ENCODE data around the gene STK10. TPM values are rescaled to one million over a fixed set of nuclear protein-coding genes. Genes with fewer than 3 reads are reported as not detected.

STK10 gene
- total RNA-seq, 1 donor from 2014 or later: 32.3 TPM

DNA sequence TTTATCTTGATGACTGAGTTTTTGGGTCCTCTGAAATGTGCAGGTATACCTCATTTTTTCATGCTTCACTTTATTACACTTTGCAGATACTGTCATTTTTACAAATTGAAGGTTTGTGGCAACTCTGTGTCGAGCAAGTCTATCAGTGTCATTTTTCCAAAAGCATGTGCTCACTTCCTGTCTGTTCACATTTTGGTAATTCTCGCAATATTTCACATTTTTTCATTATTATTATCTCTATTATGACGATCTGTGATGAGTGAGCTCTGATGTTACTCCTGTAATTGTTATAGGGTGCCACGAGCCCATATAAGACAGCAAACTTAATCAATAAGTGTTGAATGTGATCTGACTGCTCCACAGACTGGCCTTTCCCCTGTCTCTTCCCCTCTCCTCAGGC is 108.1 kb downstream of the STK10 start:
- H3K27me3 Mint-ChIP-seq (ENCODE audit: low read depth): no peaks in the 10 kb centered on the region
- H3K4me3 Mint-ChIP-seq: no peak overlapping the region
- H3K27ac Mint-ChIP-seq (ENCODE audit: unreplicated experiment): no peak overlapping the region
- H3K9me3 Mint-ChIP-seq: peaks cover 3% of the 10 kb centered on the region
- H3K36me3 Mint-ChIP-seq (ENCODE audit: low read depth): peaks cover 15% of the 10 kb centered on the region
- TF ChIP-seq, protein P1, sequence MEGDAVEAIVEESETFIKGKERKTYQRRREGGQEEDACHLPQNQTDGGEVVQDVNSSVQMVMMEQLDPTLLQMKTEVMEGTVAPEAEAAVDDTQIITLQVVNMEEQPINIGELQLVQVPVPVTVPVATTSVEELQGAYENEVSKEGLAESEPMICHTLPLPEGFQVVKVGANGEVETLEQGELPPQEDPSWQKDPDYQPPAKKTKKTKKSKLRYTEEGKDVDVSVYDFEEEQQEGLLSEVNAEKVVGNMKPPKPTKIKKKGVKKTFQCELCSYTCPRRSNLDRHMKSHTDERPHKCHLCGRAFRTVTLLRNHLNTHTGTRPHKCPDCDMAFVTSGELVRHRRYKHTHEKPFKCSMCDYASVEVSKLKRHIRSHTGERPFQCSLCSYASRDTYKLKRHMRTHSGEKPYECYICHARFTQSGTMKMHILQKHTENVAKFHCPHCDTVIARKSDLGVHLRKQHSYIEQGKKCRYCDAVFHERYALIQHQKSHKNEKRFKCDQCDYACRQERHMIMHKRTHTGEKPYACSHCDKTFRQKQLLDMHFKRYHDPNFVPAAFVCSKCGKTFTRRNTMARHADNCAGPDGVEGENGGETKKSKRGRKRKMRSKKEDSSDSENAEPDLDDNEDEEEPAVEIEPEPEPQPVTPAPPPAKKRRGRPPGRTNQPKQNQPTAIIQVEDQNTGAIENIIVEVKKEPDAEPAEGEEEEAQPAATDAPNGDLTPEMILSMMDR (conservative IDR thresholded peaks at IDR 0.05): no peak
- DNase-seq (ENCODE audit: low read depth, low spot score): no peak
- peaks cover 12% of the 10 kb centered on the region for H3K4me1 Mint-ChIP-seq

DNA sequence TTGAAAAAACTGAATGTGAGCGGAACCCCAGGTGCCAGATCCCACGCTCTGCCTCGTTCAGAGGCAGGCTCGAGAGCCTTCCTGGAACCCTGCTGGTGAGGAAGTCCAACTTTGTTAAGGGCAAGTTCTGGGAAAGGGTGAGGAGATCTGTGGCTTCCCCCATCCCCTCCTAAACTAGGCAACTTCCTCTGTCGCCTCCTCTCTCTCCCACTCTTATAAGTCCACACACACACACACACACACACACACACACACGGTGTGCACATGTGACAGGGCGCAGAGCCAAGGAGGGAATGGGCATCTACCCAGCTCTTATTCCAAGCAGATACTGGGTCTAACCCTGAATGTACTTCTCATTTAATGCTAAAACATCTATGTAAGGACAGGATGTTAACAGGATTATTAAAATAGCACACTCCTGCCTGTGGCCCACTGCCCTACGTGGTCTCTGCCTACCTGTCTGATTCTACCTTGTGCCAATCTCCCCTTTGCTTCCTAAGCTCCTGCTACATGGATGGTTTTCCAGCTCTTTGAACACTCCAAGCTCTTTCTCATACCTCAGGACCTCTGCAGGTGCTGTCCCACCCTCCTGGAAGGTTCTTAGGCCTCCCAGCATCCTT is 109.2 kb downstream of the STK10 start:
- Mint-ChIP-seq H3K27me3 (ENCODE audit: low read depth) (no peaks in the 10 kb centered on the region), H3K36me3 (ENCODE audit: low read depth) (peaks cover 15% of the 10 kb centered on the region), H3K9me3 (peaks cover 3% of the 10 kb centered on the region), H3K4me3 (no peak overlapping the region), H3K4me1 (peaks cover 12% of the 10 kb centered on the region), H3K27ac (ENCODE audit: unreplicated experiment) (peak overlapping the region; percentile 31)
- TF ChIP-seq, protein P1 (conservative IDR thresholded peaks at IDR 0.05): no peak
- no peak for DNase-seq (ENCODE audit: low read depth, low spot score)

DNA sequence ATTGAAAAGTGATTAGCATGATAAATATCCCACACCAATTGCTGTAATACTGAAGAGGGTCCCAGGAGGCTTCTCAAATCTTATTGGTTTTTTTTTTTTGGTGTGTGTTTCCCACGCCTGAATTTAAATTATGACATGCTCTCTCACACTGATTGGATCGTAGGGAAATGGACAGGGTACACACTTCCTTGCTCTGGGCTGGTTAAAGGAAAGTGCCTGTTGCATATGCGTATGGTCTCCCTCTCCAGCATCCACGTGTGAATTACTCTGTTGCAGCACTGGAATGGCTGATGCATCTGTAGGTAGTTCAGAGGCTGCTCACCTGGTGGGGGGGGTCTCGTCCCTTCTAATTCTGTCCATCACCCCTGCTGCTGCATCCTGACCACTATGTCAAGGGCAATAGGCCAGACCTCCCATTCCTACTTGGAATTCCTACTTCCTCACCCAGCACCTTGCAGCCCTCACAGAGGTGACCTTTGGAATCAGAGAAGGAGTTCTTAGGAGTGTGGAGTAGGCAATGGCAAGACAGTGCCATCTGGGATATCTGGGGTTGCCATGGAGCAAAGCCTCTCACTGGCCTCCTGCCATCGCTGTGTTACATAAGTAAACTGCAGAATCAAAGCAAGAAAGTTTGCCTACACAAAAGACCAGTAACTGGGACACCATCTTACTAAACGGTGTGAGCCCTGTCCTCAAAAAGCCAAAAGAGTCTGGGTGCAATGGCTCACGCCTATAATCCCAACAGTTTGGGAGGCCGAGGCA is 110.2 kb downstream of the STK10 start:
- Mint-ChIP-seq H3K36me3 (ENCODE audit: low read depth) (peaks cover 15% of the 10 kb centered on the region), H3K4me1 (peaks cover 12% of the 10 kb centered on the region), H3K27me3 (ENCODE audit: low read depth) (no peaks in the 10 kb centered on the region), H3K9me3 (peaks cover 3% of the 10 kb centered on the region), H3K27ac (ENCODE audit: unreplicated experiment) (no peak overlapping the region), H3K4me3 (no peak overlapping the region)
- TF ChIP-seq, protein P1 (conservative IDR thresholded peaks at IDR 0.05): no peak
- no peak for DNase-seq (ENCODE audit: low read depth, low spot score)

DNA sequence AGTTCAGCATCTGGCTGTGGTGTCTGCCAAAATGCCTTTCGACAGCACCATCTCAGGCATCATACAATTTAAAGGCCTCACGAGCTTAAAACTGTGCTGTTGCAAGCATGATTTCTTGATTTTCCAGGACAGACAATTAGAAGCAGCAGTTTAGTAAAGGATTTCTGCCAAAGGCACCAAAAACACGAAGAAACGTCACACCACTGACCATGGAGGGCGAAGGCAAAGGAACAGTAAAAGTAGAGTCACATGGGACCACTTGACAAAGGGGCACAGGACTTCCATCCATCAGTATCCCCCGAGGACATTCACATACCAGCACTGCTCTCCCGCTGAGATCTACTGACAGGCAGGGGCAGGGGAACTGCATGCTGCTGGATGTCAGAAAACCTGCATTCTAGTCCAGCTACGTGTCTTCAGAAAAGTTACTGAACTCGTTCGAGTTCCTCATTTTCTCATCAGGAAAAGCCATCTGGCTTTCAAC is 111.2 kb downstream of the STK10 start:
- TF ChIP-seq, protein P1 (conservative IDR thresholded peaks at IDR 0.05): no peak
- H3K4me3 Mint-ChIP-seq: no peak overlapping the region
- peak overlapping the region; percentile 81 for H3K27ac Mint-ChIP-seq (ENCODE audit: unreplicated experiment)
- peaks cover 13% of the 10 kb centered on the region for H3K36me3 Mint-ChIP-seq (ENCODE audit: low read depth)
- no peak for DNase-seq (ENCODE audit: low read depth, low spot score)
- peaks cover 3% of the 10 kb centered on the region for H3K9me3 Mint-ChIP-seq
- H3K4me1 Mint-ChIP-seq: peaks cover 12% of the 10 kb centered on the region
- H3K27me3 Mint-ChIP-seq (ENCODE audit: low read depth): no peaks in the 10 kb centered on the region

DNA sequence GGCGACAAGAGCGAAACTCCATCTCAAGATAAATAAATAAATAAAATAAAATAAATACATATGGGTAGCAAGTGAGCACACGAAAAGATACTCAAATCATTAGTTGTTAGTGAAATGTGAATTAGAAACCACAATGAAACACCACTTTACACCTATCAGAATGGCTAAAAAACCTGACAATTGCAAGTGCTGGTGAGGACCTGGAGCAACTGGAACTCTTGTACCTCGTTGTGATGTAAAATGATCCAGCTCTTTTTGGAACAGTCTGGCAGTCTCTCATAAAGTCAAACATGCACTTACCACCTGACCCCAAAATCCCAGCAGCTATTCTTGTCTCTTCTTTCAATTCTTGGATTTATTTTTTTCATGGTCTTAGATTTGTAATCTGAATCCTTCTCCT is 112.4 kb downstream of the STK10 start:
- no peak overlapping the region for H3K4me3 Mint-ChIP-seq
- H3K27me3 Mint-ChIP-seq (ENCODE audit: low read depth): no peaks in the 10 kb centered on the region
- TF ChIP-seq, protein P1 (conservative IDR thresholded peaks at IDR 0.05): no peak
- H3K27ac Mint-ChIP-seq (ENCODE audit: unreplicated experiment): no peak overlapping the region
- H3K9me3 Mint-ChIP-seq: peaks cover 3% of the 10 kb centered on the region
- DNase-seq (ENCODE audit: low read depth, low spot score): no peak
- H3K36me3 Mint-ChIP-seq (ENCODE audit: low read depth): peaks cover 13% of the 10 kb centered on the region
- H3K4me1 Mint-ChIP-seq: peaks cover 12% of the 10 kb centered on the region

Measured in neural crest cell (in vitro differentiated cells).